ENCODE results near the gene PSMB2.

PSMB2 gene

GRCh38 chr1:35558374-35559316, 82.7 kb downstream of the PSMB2 start:
- in situ Hi-C loops (cut with MboI; ENCODE audit: low sequenced_read_pairs), result no loop called here

GRCh38 chr1:35557611-35558373, 83.5 kb downstream of the PSMB2 start, which contains the start of gene NCDN:
Gene NCDN (plus strand): TSS chr1:35557799. CDS start chr1:35558191, 392 bp downstream.
- in situ Hi-C loops (cut with MboI; ENCODE audit: low sequenced_read_pairs), result no loop called here

GRCh38 chr1:35557118-35557610, 84.2 kb downstream of the PSMB2 start, which contains the start of gene KIAA0319L:
Gene KIAA0319L (minus strand): TSS chr1:35557403. CDS start chr1:35554491, 2,912 bp downstream.
- in situ Hi-C loops (cut with MboI; ENCODE audit: low sequenced_read_pairs), result no loop called here

GRCh38 chr1:35556484-35557117, 84.7 kb downstream of the PSMB2 start:
- in situ Hi-C loops (cut with MboI; ENCODE audit: low sequenced_read_pairs), result no loop called here

DNA sequence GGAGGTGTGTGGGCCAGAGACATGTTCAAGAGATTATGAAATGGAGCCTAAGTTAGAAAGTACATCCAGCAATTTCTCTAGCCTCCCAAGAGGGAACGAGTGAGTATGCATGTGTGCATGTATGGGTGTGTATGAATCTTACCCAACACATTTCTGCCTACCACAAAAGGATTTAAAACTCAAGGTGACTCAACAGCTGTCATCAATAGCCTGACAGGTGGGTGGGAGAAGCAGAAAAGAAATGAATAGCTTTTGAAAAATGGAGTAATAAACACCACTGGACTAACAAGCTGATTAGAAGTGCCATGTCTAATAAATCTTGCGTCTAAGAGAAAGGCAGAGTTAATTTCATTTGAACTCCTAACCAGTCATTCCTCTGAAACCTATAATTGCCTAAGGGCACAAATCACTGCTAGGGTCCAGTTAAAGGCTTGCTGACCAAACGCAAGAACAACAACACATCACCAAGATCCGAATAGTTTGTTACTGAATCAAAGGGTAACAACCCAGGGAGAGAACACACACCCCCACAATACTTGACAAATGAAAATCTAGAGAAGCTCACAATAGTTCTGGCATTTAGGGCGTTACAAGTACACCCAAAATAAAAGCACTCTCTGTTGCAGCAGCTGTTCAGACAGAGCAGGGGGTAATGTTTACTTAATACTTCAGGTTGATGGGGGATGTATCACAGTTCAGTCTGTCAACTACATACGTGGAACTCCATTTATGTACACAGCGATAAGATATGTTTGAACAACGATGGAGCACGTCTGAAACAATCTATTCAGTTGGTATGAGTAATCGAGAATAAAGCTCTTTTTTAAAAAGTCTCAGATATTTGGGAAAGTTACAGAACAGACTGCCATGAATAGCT, 85.5 kb downstream of the PSMB2 start:
- in situ Hi-C loops (cut with MboI; ENCODE audit: low sequenced_read_pairs), result no loop called here

GRCh38 chr1:35555212-35555584, 86.1 kb downstream of the PSMB2 start:
- in situ Hi-C loops (cut with MboI; ENCODE audit: low sequenced_read_pairs), result no loop called here

DNA sequence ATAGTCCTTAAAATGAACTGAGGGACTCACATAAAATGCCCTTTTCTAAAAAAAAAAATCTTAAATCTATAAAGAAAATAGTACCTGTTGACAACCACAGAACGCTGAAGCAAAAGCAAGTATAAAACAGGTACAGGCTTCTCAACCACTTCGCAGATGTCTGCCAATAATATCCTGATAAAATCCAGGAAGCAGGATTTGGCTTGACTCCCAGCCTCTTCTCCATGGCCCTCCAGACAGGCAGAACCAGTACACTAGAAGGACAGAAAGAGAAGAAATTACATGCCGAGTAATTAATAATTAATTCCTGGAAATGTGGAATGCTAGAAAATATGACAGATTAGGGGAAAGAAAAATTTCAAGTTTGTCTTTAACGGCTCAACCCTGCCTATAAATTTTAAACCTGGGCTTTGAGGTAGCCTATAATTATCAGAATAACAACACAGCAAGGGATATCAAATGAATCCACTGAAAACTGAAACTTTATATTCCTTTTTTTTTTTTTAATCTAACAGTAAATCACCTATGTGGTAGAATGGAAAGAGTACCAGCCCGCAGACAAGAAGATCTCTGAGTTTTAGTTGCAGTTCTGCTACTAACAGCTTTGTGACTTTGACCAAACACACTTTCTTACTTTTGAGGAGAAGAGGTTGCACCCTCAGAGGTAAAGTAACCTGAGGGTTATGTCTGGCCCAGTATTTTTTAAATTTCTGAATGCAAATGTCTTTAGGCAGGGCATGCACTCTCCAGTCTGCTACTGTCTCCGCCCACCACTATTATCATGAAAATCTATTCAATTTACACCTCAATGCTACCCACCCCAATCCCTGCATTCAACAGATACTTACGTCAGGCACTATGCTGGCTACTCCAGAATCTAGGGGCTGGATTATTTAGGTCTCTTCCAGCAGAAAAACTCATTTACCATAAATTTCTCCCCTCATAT, 86.8 kb downstream of the PSMB2 start:
- in situ Hi-C loops (cut with MboI; ENCODE audit: low sequenced_read_pairs), result no loop called here

DNA sequence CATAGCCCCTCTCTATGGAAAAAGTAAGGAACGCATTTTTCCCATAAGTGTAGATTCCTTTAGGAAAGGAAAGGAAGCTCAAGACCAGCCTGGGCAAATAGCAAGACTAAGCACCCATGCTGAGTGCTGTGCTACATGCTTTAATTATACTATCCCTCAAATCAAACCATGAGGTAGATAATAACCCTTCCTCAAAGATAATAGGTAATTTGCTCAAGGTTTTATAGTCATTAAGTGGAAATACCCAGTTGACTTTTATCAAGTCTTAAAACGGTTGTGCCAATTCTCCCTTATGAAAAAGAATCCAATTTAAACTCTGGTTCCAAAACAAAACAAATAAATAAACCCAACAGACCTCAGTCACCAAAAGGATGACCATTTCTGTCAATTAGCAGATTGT, 87.5 kb downstream of the PSMB2 start:
- in situ Hi-C loops (cut with MboI; ENCODE audit: low sequenced_read_pairs), result no loop called here

Data from HL-60/S4 (cell line).